ENCODE measurements around the gene EMSY. TPM values are rescaled to one million over a fixed set of nuclear protein-coding genes. Genes with fewer than 3 reads are reported as not detected.
A peak's percentile ranks its signal among the peaks of the same experiment; 100 is the strongest.

Gene EMSY, protein sequence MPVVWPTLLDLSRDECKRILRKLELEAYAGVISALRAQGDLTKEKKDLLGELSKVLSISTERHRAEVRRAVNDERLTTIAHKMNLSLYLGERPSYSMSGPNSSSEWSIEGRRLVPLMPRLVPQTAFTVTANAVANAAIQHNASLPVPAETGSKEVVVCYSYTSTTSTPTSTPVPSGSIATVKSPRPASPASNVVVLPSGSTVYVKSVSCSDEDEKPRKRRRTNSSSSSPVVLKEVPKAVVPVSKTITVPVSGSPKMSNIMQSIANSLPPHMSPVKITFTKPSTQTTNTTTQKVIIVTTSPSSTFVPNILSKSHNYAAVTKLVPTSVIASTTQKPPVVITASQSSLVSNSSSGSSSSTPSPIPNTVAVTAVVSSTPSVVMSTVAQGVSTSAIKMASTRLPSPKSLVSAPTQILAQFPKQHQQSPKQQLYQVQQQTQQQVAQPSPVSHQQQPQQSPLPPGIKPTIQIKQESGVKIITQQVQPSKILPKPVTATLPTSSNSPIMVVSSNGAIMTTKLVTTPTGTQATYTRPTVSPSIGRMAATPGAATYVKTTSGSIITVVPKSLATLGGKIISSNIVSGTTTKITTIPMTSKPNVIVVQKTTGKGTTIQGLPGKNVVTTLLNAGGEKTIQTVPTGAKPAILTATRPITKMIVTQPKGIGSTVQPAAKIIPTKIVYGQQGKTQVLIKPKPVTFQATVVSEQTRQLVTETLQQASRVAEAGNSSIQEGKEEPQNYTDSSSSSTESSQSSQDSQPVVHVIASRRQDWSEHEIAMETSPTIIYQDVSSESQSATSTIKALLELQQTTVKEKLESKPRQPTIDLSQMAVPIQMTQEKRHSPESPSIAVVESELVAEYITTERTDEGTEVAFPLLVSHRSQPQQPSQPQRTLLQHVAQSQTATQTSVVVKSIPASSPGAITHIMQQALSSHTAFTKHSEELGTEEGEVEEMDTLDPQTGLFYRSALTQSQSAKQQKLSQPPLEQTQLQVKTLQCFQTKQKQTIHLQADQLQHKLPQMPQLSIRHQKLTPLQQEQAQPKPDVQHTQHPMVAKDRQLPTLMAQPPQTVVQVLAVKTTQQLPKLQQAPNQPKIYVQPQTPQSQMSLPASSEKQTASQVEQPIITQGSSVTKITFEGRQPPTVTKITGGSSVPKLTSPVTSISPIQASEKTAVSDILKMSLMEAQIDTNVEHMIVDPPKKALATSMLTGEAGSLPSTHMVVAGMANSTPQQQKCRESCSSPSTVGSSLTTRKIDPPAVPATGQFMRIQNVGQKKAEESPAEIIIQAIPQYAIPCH (N-terminal part only)
- total RNA-seq (10 to 100 TPM; 14.5 to 37.6 (median 18.6) TPM), polyA plus RNA-seq (10 to 100 TPM in 1 of 2 donors, 1 to 10 TPM in 1; 5.8 to 10.2 TPM)
- long read RNA-seq, donor 1, partial matches to known transcripts = 2 of 3 reads
- long read RNA-seq, donor 1, other reads (novel, unspliced or antisense) = 1 of 3 reads
- long read RNA-seq, donor 2, partial matches to known transcripts = 3 of 9 reads
- long read RNA-seq, donor 2, other reads (novel, unspliced or antisense) = 6 of 9 reads
- long read RNA-seq, donor 3, partial matches to known transcripts = 2 of 4 reads
- long read RNA-seq, donor 3, other reads (novel, unspliced or antisense) = 2 of 4 reads

DNA sequence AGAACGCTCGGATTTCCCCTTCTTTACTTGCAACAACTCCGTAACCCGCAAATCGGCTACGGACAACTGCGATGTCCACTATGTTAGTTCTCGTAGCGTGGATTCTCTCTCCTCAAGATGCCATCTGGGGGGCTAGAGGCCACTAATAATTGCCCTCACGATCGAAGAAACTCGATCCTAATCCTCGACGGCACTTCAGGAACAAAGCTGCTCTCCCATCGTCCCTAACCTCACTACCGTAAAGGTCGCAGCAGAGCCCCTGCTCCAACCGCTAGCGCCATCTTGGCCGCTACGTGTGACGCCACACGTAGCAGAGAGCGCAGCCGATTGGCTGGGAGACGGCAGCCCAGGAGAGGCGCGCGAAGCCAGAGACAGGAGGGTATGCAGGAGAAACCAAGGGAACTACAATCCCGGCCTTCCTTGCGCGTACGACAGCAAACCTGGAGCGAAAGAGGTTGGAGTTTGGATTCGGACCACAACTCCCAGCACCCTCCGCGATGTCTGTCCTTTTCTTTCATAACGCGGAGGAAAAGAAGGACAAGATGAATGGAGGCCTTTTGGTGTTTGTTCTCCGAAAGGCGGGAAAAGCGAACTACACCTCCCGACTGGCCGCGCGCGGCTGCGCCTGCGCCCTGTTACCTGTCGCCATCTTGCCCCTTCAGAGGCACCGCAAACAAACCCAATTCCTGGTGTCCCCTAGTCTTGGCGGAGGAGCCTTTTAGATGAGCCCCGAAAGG is at the start of gene EMSY:
Gene EMSY (plus strand): TSS at position 635 of the 737 bp plus-strand sequence. CDS start 1,921 bp downstream, outside the sequence.
- H3K27ac ChIP-seq = peak within 1 kb of the TSS; percentile 83 to 98 (median 92)
- H3K27me3 ChIP-seq = no peaks in the 10 kb centered on the region
- ATAC-seq = peak; percentile 96 to 98 (median 98)
- DNase-seq = peak; percentile 97 to 98 (median 98)
- intact Hi-C loops (cut with DNase I) = loop anchor here in 8 of 10 donors (1.0 to 10.0 kb wide), 7 partner anchors 62 to 237 kb away; partner anchors contain the start of genes GVQW3 (in 8 of the 8), THAP12 (in 8 of the 8) and WNT11 (in 2 of the 8)
- H3K4me1 ChIP-seq = peaks cover 0 to 28% (median 14%) of the 10 kb centered on the region in 12 donors
- TF ChIP-seq POLR2A (IDR thresholded peaks at IDR 0.05) = peak; percentile 91 to 95
- TF ChIP-seq, protein P1, sequence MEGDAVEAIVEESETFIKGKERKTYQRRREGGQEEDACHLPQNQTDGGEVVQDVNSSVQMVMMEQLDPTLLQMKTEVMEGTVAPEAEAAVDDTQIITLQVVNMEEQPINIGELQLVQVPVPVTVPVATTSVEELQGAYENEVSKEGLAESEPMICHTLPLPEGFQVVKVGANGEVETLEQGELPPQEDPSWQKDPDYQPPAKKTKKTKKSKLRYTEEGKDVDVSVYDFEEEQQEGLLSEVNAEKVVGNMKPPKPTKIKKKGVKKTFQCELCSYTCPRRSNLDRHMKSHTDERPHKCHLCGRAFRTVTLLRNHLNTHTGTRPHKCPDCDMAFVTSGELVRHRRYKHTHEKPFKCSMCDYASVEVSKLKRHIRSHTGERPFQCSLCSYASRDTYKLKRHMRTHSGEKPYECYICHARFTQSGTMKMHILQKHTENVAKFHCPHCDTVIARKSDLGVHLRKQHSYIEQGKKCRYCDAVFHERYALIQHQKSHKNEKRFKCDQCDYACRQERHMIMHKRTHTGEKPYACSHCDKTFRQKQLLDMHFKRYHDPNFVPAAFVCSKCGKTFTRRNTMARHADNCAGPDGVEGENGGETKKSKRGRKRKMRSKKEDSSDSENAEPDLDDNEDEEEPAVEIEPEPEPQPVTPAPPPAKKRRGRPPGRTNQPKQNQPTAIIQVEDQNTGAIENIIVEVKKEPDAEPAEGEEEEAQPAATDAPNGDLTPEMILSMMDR (IDR thresholded peaks at IDR 0.05) = peak in 1 of 12 donors; percentile 9
- 0 to 1% (median 0%) methylated on average over 47 to 53 of the region's 53 CpGs for WGBS, 4 donors
- no peaks in the 10 kb centered on the region for H3K9me3 ChIP-seq
- peak within 1 kb of the TSS; percentile 71 to 100 (median 94) for H3K4me3 ChIP-seq
- peaks cover 0 to 32% (median 26%) of the 10 kb centered on the region in 9 donors for H3K36me3 ChIP-seq

DNA sequence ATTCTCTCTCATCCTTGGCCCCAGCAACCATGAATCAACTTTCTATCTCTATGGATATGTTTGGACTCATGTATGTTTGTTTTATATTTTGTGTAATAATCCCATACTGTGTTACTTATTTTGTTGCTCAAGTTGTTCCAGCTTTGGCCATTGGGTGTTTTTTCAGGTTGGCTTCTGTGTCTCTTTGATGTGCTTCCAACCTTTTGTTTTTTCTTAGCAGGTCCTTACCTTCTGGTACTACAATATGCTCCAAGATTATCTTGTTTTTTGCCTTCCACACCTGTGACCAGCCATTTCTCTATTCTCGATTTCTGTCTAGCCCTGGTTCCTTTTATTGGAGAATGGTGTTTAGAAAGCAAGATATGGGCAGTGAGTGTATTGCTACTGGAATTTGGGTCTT is 49.5 kb upstream of the EMSY start:
- TF ChIP-seq, protein P1 (IDR thresholded peaks at IDR 0.05) = no peak
- Histone ChIP-seq H3K36me3 (no peaks in the 10 kb centered on the region), H3K4me3 (no peak overlapping the region), H3K27ac (no peak overlapping the region), H3K9me3 (no peaks in the 10 kb centered on the region), H3K4me1 (no peaks in the 10 kb centered on the region), H3K27me3 (no peaks in the 10 kb centered on the region)
- WGBS, 4 donors = 93 to 97% (median 96%) methylated on average over 1 of the region's 1 CpG
- ATAC-seq = no peak
- DNase-seq = no peak
- intact Hi-C loops (cut with DNase I) = no loop called here

DNA sequence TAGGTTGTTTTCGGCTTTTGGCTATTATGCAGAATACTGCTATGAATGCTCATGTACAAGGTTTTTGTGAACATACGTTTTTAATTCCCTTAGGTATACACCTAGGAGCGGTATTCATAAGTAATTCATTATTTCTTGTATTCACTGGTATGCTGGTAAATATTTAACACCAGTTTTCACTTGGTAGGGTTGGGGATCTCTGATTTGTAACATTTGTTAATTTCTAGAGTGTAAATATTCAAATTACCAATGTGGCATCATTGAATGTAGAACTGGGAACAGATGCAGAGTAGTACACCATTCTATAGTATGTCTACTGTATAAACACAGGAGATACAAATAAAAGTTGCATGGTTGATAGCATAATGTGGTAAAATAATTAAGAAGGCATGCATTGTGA is 47.4 kb upstream of the EMSY start:
- intact Hi-C loops (cut with DNase I) = no loop called here
- peaks cover 0 to 7% (median 0%) of the 10 kb centered on the region in 12 donors for H3K4me1 ChIP-seq
- DNase-seq (no peak), ATAC-seq (no peak)
- H3K27ac ChIP-seq = no peak overlapping the region
- H3K4me3 ChIP-seq = no peak overlapping the region
- no peaks in the 10 kb centered on the region for H3K36me3 ChIP-seq
- whole genome bisulfite sequencing, 4 donors = 90 to 94% (median 92%) methylated on average over 3 of the region's 3 CpGs
- no peak for TF ChIP-seq POLR2A (IDR thresholded peaks at IDR 0.05)
- TF ChIP-seq, protein P1 (IDR thresholded peaks at IDR 0.05) = no peak
- H3K9me3 ChIP-seq = no peaks in the 10 kb centered on the region
- no peaks in the 10 kb centered on the region for H3K27me3 ChIP-seq
